Left renal pelvis (tissue), 4 donors: Measurements from ENCODE around the gene DYNLT5. TPM values are rescaled to one million over a fixed set of nuclear protein-coding genes. Genes with fewer than 3 reads are reported as not detected.

Source experiments
- DNase-seq, 4 donors: peaks; one replicate each; pipeline ENCODE4 v3.0.0-alpha.2; 2013; ENCODE audit warnings: low read depth in 4 of 4, low spot score in 3 of 4
- polyA plus RNA-seq, 4 donors: library from polyadenylated mRNA; unstranded; fragments of 120-200 nt; gene quantifications; one replicate each; pipeline ENCODE4 v1.2.1, GENCODE V29; 2013; ENCODE audit not compliant: insufficient read length in 4 of 4

DYNLT5 gene
- polyA plus RNA-seq, 4 donors: 1.4 to 2.7 (median 1.9) TPM

DNA sequence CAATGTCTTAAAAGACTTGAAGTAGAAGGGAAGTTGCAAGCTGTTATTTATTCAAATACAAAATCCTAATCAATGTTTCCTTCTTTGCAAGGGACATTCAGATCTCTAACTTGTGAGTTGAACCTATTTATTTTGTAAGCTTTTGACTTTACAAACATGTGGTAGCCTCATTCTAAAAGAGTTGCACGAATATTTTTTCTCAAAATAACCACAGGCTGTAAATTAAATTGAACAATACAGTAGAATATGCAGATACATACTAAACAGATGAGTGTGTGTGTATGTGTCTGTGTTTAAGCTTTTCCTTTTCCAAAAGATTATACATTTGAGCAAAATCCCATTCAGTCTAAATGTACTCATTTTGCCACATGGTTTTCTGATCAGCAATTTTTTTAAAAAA lies 4.8 kb upstream of the DYNLT5 start:
- no peak for DNase-seq

DNA sequence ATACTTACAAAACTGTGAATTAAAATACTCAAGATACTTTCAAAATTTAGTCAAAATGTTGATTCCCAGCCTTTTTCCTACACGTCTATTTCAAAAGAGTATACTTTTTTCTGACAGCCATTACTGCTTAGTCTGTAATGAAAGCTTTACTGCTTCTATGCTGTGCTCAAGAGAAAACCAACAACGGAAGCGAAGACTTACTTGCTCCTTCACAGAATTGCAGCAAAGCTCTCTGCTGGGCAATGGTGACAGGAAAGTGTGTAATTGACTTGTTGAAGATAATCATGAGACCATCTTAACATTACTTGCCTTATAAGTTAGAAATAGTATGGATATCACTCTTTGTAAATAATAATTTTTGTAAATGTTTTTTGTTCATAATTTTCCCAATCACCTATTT lies 1.7 kb upstream of the DYNLT5 start:
- no peak for DNase-seq

DNA sequence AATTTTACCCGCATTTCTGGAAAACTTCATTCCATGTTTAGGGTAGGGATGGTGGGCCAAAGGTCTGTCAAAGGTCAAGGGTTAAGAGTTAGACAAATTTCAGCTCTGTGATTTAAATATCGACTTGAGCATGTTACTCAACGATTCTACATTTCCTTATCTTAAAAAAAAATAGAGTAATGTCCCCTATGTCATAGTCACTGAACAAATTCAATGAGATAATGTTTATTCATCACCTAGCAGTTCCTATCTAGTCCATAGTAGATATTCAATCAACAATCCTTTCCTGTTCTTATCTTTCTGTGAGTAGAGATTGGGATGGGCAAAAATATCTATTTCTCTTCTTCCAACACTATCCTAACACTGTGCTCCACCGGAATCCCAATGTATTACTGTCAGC lies 1.1 kb upstream of the DYNLT5 start:
- DNase-seq: no peak

DNA sequence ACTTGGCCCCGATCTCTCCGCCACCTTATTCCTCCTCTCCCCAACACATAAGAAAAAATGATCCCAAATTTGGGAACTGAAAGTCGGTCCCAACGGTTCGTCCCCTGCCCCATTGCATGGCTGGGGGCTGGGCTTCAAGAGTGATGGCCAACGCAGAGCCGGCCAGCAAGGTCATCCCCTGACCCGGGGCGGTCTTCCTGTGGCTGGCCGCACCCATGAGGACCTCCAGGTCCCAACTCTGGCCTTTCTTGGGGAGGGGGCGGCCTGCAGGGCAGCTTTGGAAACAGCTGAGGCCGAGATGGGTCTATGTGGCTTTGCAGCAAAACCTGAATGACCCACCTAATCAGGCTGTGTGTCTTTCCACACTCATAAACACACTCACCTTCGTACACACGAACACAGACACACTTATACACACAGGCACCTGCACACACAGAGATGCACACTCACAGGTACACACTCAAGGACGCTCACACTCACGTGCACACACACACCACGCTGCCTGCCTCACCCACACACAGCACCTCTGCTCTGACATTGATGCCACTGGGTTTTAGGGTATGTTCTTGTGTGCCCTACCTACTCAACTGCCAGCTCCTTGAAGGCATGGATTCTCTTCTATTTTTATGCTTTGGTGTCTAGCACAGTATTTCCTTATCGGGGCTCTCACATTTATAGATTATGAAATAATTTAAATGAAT lies 562 bp downstream of the DYNLT5 start:
- DNase-seq: no peak

DNA sequence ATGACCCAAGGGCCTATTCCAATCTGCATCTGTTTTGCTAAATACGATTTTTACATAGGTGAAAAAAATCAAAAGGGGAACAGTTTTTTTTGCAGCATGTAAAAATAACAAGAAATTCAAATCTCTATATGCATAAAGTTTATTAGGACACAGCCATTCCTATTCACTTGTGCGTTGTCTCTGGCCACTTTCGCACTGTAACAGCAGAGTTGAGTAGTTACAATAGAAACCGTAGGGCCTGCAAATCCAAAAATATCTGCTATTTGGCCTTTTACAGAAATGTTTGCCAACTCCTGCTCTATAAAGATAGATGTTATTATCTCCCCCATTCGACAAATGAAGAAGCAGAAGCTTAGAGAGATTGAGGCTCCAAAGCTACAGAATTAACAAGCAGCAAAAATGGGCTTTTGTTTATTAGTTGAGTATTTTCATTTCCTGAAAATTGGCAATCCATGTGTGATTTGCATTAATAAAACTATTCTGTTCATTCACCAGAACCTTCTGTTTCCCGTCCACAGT lies 5.5 kb downstream of the DYNLT5 start:
- no peak for DNase-seq

GRCh38 chr1:66758241-66758755 lies 6.0 kb downstream of the DYNLT5 start:
- DNase-seq: no peak

GRCh38 chr1:66760506-66760905 lies 8.2 kb downstream of the DYNLT5 start:
- no peak for DNase-seq

GRCh38 chr1:66761221-66761620 lies 9.0 kb downstream of the DYNLT5 start:
- DNase-seq: no peak

DNA sequence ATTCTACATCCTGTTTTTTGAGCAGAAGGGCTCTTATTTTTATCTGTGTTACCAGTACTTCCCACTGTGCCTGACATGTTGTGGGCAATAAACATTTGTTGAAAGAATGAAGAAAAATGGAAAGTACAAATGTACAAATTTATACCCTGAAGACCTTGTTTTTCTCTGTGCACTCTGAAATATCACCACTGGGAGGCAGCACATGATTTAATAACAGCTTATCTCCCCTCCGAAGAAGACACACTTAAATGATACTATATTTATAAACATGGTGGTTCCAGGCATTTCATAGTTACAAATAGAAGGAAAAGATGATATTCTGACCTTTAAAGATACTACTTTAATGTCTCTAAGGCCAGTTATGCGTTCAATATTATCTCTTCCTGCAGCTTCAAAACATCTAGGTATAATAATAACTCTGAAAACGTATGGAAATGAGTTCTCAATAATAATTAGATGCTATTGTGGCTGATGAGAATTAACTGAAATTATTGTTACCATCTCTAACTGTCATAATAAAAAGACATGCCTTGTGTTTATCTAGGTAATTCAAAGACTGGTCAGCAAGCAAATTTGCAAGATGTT lies 12.8 kb downstream of the DYNLT5 start:
- DNase-seq: peak in 2 of 4 donors; percentile 21 to 22

GRCh38 chr1:66767626-66768025 lies 15.4 kb downstream of the DYNLT5 start:
- DNase-seq: no peak

GRCh38 chr1:66768965-66769364 lies 16.7 kb downstream of the DYNLT5 start:
- DNase-seq: no peak

GRCh38 chr1:66769512-66770229 lies 17.4 kb downstream of the DYNLT5 start:
- no peak for DNase-seq

GRCh38 chr1:66770240-66770639 lies 18.0 kb downstream of the DYNLT5 start:
- no peak for DNase-seq

- DNase-seq: no peak
Measured at GRCh38 chr1:66770694-66771093, 18.4 kb downstream of the DYNLT5 start.

GRCh38 chr1:66773227-66773626 lies 21.0 kb downstream of the DYNLT5 start:
- no peak for DNase-seq

GRCh38 chr1:66774438-66774837 lies 22.2 kb downstream of the DYNLT5 start:
- no peak for DNase-seq

GRCh38 chr1:66775646-66776045 lies 23.4 kb downstream of the DYNLT5 start:
- DNase-seq: no peak

DNA sequence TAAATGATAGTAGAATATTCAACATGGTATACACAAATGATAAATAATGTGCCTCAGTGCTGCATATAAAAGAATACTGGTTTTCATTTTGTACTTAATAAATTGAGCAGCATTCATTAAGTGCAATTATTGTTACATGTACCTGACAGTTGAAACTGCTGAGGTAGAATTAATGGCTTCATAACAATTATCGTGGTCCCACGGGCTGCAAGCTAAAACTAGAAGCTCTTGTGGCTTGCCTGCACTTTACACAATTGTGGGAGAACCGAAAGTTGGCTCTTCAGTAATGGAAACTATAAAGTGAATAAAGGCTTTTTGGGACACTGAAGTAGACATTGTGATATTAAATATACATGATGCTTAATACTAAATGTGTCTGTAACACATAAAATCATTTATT lies 25.6 kb downstream of the DYNLT5 start:
- no peak for DNase-seq

- peak in 1 of 4 donors; percentile 4 for DNase-seq
Measured at GRCh38 chr1:66778266-66778665, 26.0 kb downstream of the DYNLT5 start.

DNA sequence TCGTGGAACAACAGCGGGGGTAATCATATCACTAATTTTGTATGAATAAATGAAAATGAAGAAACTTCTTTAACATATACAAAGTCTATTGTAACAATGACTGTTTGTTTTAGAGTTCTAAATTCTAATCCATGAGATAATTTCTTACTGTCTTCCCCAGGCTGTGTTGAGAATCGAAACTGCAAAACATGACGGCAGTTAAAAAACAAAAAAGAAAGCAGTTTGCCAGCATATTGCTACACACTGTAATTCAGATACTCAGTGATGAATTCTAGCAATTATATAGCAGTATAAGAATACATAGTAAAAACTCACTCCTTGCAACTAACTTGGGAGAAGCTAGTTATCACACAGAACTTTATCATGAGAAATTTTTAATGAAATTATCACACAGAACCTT lies 26.7 kb downstream of the DYNLT5 start:
- DNase-seq: no peak

DNA sequence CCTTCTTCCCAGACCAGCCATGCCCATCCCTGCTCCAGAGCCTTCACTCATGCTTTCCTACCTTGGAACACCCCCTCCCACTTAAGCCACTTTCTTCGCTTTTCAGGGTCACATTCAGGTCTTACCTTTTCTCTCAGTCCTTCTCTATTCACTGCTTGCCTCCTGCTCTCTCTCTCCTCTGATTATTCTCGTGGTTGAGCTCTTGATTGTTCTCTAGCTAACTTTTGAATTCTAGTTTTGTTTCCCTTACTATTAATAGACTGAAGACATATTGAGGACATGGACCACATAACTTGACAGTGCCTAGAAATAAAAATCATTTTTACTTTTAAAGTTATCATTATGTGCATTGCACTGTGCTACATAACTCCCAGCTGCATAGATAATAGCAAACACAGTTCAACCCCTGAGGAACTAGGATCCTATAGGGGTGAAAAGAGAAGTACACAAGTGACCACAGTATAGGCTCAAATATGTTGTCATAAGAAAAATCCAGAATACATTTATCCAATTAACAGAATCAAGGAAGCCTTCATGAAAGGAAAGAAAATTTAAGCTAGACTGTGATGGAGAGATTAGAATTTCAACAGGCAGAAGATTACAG lies 27.3 kb downstream of the DYNLT5 start:
- DNase-seq: no peak
